Erythroblast (primary cell): ENCODE data around the gene PPFIA4.

Experiments
- GATA1 ChIP-seq: IDR thresholded peaks from 2 replicates; pipeline ENCODE4 v1.6.1; 2011; ENCODE audit warnings: low read depth, mild to moderate bottlenecking, control low read depth, low read length, moderate library complexity
- POLR2A ChIP-seq: IDR thresholded peaks from 2 replicates; pipeline ENCODE4 v1.6.1; 2011; ENCODE audit warnings: mild to moderate bottlenecking, low read length

DNA sequence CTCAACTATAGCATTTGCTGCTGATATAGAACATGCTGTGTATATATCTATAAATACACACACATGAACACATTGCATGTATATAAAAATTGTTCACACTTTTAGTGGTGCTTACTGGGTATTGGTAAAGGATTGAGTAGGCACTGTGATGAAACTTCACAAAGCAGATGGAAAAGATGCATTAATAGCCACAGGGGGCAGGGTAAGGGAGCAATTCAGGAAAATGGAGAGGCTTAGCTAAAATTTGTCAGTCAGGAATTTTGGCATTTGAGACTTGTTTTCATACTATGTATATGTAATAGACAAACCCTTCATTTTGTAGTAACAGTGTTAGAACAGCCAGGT, 633 bp upstream of the PPFIA4 start:
- TF ChIP-seq POLR2A (no peak), GATA1 (no peak)
